Measurements from ENCODE around the gene GLRB.

DNA sequence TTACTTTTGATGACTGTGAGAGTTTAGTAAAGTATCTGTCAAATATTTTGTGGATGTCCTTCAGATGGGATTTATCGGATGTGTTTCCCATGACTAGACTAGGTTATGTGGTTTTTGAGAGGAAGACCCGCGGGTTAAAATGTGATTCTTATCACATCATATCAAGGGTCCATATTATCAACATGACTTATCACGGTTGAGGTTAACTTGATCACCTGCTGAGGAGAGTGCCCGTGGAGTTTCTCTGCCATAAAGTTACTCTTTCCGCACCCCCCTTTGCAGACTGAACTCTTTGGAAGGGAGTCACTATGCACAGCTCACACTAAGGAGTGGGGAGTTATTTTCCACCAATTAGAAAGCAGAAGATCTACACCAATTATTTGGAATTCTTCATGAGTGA, 38.7 kb downstream of the GLRB start:
- TF ChIP-seq, protein P1, sequence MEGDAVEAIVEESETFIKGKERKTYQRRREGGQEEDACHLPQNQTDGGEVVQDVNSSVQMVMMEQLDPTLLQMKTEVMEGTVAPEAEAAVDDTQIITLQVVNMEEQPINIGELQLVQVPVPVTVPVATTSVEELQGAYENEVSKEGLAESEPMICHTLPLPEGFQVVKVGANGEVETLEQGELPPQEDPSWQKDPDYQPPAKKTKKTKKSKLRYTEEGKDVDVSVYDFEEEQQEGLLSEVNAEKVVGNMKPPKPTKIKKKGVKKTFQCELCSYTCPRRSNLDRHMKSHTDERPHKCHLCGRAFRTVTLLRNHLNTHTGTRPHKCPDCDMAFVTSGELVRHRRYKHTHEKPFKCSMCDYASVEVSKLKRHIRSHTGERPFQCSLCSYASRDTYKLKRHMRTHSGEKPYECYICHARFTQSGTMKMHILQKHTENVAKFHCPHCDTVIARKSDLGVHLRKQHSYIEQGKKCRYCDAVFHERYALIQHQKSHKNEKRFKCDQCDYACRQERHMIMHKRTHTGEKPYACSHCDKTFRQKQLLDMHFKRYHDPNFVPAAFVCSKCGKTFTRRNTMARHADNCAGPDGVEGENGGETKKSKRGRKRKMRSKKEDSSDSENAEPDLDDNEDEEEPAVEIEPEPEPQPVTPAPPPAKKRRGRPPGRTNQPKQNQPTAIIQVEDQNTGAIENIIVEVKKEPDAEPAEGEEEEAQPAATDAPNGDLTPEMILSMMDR (IDR thresholded peaks at IDR 0.05; ENCODE audit: low read depth, low read length) = no peak
- TF ChIP-seq EZH2phosphoT487 (IDR thresholded peaks at IDR 0.05; ENCODE audit: low read depth) = no peak
